ENCODE data around the gene KLHL11.

- TF ChIP-seq CTCF (IDR thresholded peaks at IDR 0.05), result no peak
- TF ChIP-seq POLR2AphosphoS5 (IDR thresholded peaks at IDR 0.05), result peak; percentile 21
These were observed 29.2 kb downstream of the KLHL11 start, which contains the start of gene NT5C3B for GRCh38 chr17:41835800-41836549.
